Peyer's patch (tissue), 4 donors: Measurements from ENCODE around the gene TOX3.

Source experiments
- POLR2A ChIP-seq, 2 donors: fragments of 450-650 bp; IDR thresholded peaks; one replicate each; pipeline ENCODE4 v1.5.1; 2017; ENCODE audit warnings: antibody characterized with exemption in 2 of 2, mild to moderate bottlenecking in 2 of 2, moderate library complexity in 2 of 2
- TF ChIP-seq, protein P1 (sequence below), 6 experiments: fragments of 450-650 bp in 4 of 6; fragments of 200-600 bp in 2 of 6; sonication (generic) in 1 of 6; IDR thresholded peaks; one replicate each; pipeline ENCODE4 v1.5.1; 2017 to 2019; ENCODE audit warnings: antibody characterized with exemption in 6 of 6, mild to moderate bottlenecking in 3 of 6, moderate library complexity in 1 of 6

DNA sequence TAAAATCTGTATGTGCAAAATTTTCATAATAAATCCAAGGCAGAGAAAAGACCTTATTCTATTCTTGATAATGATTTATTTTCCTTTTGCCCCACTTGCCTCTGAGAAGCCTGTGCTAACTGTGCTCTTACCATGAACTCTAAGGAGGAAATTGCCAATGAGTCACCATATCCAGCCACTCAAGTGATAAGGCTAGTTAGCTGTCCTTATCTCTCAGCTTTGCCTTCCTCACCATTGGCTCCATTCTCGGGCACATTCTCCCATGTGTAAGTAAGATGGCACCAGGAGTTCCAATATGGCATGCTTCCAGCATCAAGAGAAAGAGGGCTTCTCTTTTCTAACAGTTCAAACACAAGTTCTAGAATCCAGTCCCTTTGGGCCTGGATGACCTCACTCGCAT is 142.4 kb downstream of the TOX3 start:
- TF ChIP-seq POLR2A (IDR thresholded peaks at IDR 0.05): no peak
- TF ChIP-seq, protein P1, sequence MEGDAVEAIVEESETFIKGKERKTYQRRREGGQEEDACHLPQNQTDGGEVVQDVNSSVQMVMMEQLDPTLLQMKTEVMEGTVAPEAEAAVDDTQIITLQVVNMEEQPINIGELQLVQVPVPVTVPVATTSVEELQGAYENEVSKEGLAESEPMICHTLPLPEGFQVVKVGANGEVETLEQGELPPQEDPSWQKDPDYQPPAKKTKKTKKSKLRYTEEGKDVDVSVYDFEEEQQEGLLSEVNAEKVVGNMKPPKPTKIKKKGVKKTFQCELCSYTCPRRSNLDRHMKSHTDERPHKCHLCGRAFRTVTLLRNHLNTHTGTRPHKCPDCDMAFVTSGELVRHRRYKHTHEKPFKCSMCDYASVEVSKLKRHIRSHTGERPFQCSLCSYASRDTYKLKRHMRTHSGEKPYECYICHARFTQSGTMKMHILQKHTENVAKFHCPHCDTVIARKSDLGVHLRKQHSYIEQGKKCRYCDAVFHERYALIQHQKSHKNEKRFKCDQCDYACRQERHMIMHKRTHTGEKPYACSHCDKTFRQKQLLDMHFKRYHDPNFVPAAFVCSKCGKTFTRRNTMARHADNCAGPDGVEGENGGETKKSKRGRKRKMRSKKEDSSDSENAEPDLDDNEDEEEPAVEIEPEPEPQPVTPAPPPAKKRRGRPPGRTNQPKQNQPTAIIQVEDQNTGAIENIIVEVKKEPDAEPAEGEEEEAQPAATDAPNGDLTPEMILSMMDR (IDR thresholded peaks at IDR 0.05): no peak
